IPS-18a (cell line): ENCODE results near the gene OTX2.

Source experiments
- H3K27ac ChIP-seq: one replicate; pipeline ENCODE4 v1.5.1; 2013; ENCODE audit warnings: low read length
- H3K27me3 ChIP-seq: one replicate; pipeline ENCODE4 v1.6.1; 2013; ENCODE audit warnings: mild to moderate bottlenecking, low read length; ENCODE audit not compliant: control insufficient read depth, insufficient read depth
- H3K36me3 ChIP-seq: one replicate; pipeline ENCODE4 v1.6.1; 2013; ENCODE audit warnings: low read depth, low read length; ENCODE audit not compliant: control insufficient read depth
- H3K4me1 ChIP-seq: one replicate; pipeline ENCODE4 v1.6.1; 2013; ENCODE audit warnings: low read depth, low read length; ENCODE audit not compliant: control insufficient read depth
- H3K4me3 ChIP-seq: one replicate; pipeline ENCODE4 v1.5.1; 2013; ENCODE audit warnings: low read length
- H3K9ac ChIP-seq: one replicate; pipeline ENCODE4 v1.6.1; 2013; ENCODE audit warnings: mild to moderate bottlenecking, low read length, moderate library complexity
- H3K9me3 ChIP-seq: one replicate; pipeline ENCODE4 v1.6.1; 2013; ENCODE audit warnings: low read depth, low read length; ENCODE audit not compliant: control insufficient read depth

OTX2 gene

GRCh38 chr14:56782711-56783110 lies 27.6 kb downstream of the OTX2 start:
- no peaks in the 10 kb centered on the region for H3K9me3 ChIP-seq
- H3K27ac ChIP-seq = no peak overlapping the region
- H3K9ac ChIP-seq = no peak overlapping the region
- no peak overlapping the region for H3K4me3 ChIP-seq
- H3K27me3 ChIP-seq = no peaks in the 10 kb centered on the region
- H3K36me3 ChIP-seq = no peaks in the 10 kb centered on the region
- no peaks in the 10 kb centered on the region for H3K4me1 ChIP-seq

GRCh38 chr14:56774503-56774902 lies 35.8 kb downstream of the OTX2 start:
- H3K9me3 ChIP-seq = no peaks in the 10 kb centered on the region
- H3K36me3 ChIP-seq = no peaks in the 10 kb centered on the region
- no peaks in the 10 kb centered on the region for H3K4me1 ChIP-seq
- H3K27ac ChIP-seq = no peak overlapping the region
- H3K27me3 ChIP-seq = no peaks in the 10 kb centered on the region
- no peak overlapping the region for H3K4me3 ChIP-seq
- no peak overlapping the region for H3K9ac ChIP-seq

- Histone ChIP-seq H3K9me3 (no peaks in the 10 kb centered on the region), H3K9ac (no peak overlapping the region), H3K4me3 (no peak overlapping the region), H3K27me3 (no peaks in the 10 kb centered on the region), H3K27ac (no peak overlapping the region), H3K4me1 (no peaks in the 10 kb centered on the region), H3K36me3 (no peaks in the 10 kb centered on the region)
Observed at GRCh38 chr14:56770512-56770911, 39.8 kb downstream of the OTX2 start.

- H3K27me3 ChIP-seq = no peaks in the 10 kb centered on the region
- H3K9ac ChIP-seq = no peak overlapping the region
- no peak overlapping the region for H3K4me3 ChIP-seq
- no peaks in the 10 kb centered on the region for H3K9me3 ChIP-seq
- no peaks in the 10 kb centered on the region for H3K36me3 ChIP-seq
- H3K27ac ChIP-seq = no peak overlapping the region
- peaks cover 8% of the 10 kb centered on the region for H3K4me1 ChIP-seq
Observed at GRCh38 chr14:56760164-56760914, 49.9 kb downstream of the OTX2 start.

GRCh38 chr14:56759633-56760032 lies 50.6 kb downstream of the OTX2 start:
- H3K36me3 ChIP-seq = no peaks in the 10 kb centered on the region
- no peak overlapping the region for H3K4me3 ChIP-seq
- no peak overlapping the region for H3K9ac ChIP-seq
- no peaks in the 10 kb centered on the region for H3K9me3 ChIP-seq
- H3K27me3 ChIP-seq = no peaks in the 10 kb centered on the region
- peaks cover 8% of the 10 kb centered on the region for H3K4me1 ChIP-seq
- no peak overlapping the region for H3K27ac ChIP-seq

- H3K36me3 ChIP-seq = no peaks in the 10 kb centered on the region
- no peak overlapping the region for H3K27ac ChIP-seq
- H3K27me3 ChIP-seq = no peaks in the 10 kb centered on the region
- H3K9ac ChIP-seq = no peak overlapping the region
- no peak overlapping the region for H3K4me3 ChIP-seq
- peaks cover 8% of the 10 kb centered on the region for H3K4me1 ChIP-seq
- no peaks in the 10 kb centered on the region for H3K9me3 ChIP-seq
Observed at GRCh38 chr14:56759094-56759493, 51.2 kb downstream of the OTX2 start.

- no peaks in the 10 kb centered on the region for H3K27me3 ChIP-seq
- no peak overlapping the region for H3K9ac ChIP-seq
- peaks cover 8% of the 10 kb centered on the region for H3K4me1 ChIP-seq
- H3K36me3 ChIP-seq = no peaks in the 10 kb centered on the region
- no peaks in the 10 kb centered on the region for H3K9me3 ChIP-seq
- no peak overlapping the region for H3K27ac ChIP-seq
- no peak overlapping the region for H3K4me3 ChIP-seq
Observed at GRCh38 chr14:56754921-56755320, 55.4 kb downstream of the OTX2 start.

- Histone ChIP-seq H3K4me1 (peaks cover 3% of the 10 kb centered on the region), H3K27ac (no peak overlapping the region), H3K4me3 (no peak overlapping the region), H3K27me3 (no peaks in the 10 kb centered on the region), H3K9ac (no peak overlapping the region), H3K36me3 (no peaks in the 10 kb centered on the region), H3K9me3 (no peaks in the 10 kb centered on the region)
Observed at GRCh38 chr14:56753396-56753795, 56.9 kb downstream of the OTX2 start.

- Histone ChIP-seq H3K27ac (no peak overlapping the region), H3K4me3 (no peak overlapping the region), H3K9ac (no peak overlapping the region), H3K4me1 (peaks cover 3% of the 10 kb centered on the region), H3K27me3 (no peaks in the 10 kb centered on the region), H3K36me3 (no peaks in the 10 kb centered on the region), H3K9me3 (no peaks in the 10 kb centered on the region)
Observed at GRCh38 chr14:56752428-56752827, 57.9 kb downstream of the OTX2 start.

GRCh38 chr14:56751471-56751870 lies 58.8 kb downstream of the OTX2 start:
- no peak overlapping the region for H3K27ac ChIP-seq
- H3K27me3 ChIP-seq = no peaks in the 10 kb centered on the region
- no peaks in the 10 kb centered on the region for H3K36me3 ChIP-seq
- H3K9ac ChIP-seq = no peak overlapping the region
- peaks cover 3% of the 10 kb centered on the region for H3K4me1 ChIP-seq
- no peaks in the 10 kb centered on the region for H3K9me3 ChIP-seq
- H3K4me3 ChIP-seq = no peak overlapping the region
